T-helper 17 cell (primary cell): Measurements from ENCODE around the gene FGFRL1. TPM values are rescaled to one million over a fixed set of nuclear protein-coding genes. Genes with fewer than 3 reads are reported as not detected.
"Not testable (repeated sequence)": the region's sequence is repeated elsewhere in the genome, so short reads cannot be mapped to it uniquely, and the experiment has no call there.

Experiments
- ATAC-seq: fragments of 150-1000 bp; cut with Tn5 transposase; 2 replicates; pipeline ENCODE4 v1.10.0; 2021; ENCODE audit warnings: mild to moderate bottlenecking, moderate library complexity
- DNase-seq, 3 donors: peaks; one replicate each; pipeline versions ENCODE4 v3.0.0 to v3.0.0-alpha.2; 2020 to 2021
- H3K9me3 ChIP-seq: one replicate; pipeline ENCODE4 v1.7.0; 2013; ENCODE audit warnings: low read length, mild to moderate bottlenecking; ENCODE audit not compliant: control insufficient read depth, poor library complexity, severe bottlenecking
- H3K27ac Mint-ChIP-seq: one replicate; pipeline ENCODE4 v1.8.0; 2022; ENCODE audit warnings: mild to moderate bottlenecking, moderate library complexity, mixed read lengths
- H3K27me3 Mint-ChIP-seq: one replicate; pipeline ENCODE4 v1.8.0; 2022; ENCODE audit warnings: mixed read lengths
- H3K36me3 Mint-ChIP-seq: one replicate; pipeline ENCODE4 v1.8.0; 2022; ENCODE audit warnings: low read depth, mixed read lengths
- H3K4me1 Mint-ChIP-seq: one replicate; pipeline ENCODE4 v1.8.0; 2022; ENCODE audit warnings: mild to moderate bottlenecking, mixed read lengths
- H3K4me3 Mint-ChIP-seq: one replicate; pipeline ENCODE4 v1.8.0; 2022; ENCODE audit warnings: mild to moderate bottlenecking, moderate library complexity, mixed read lengths
- total RNA-seq, 4 donors: library from RNA in 2 of 4; stranded (reverse) in 2 of 4; gene quantifications; one replicate each; pipeline ENCODE4 v1.2.3 and lab custom pipeline; 2022 to 2026

Gene FGFRL1
- total RNA-seq, 2 donors from 2014 or later: 23.1 to 30.1 TPM

- peaks cover 28% of the 10 kb centered on the region for H3K27me3 Mint-ChIP-seq
- ATAC-seq (peak; percentile 32), DNase-seq (peak in 1 of 3 donors; percentile 5)
- no peak overlapping the region for H3K4me3 Mint-ChIP-seq
- no peaks in the 10 kb centered on the region for H3K36me3 Mint-ChIP-seq
- H3K9me3 ChIP-seq: no peaks in the 10 kb centered on the region
- H3K27ac Mint-ChIP-seq: no peak overlapping the region
- peaks cover 9% of the 10 kb centered on the region for H3K4me1 Mint-ChIP-seq
These were observed 32.4 kb downstream of the FGFRL1 start for GRCh38 chr4:1043651-1044468.

- no peak for DNase-seq
- ATAC-seq: no peak
- no peak overlapping the region for H3K27ac Mint-ChIP-seq
- H3K9me3 ChIP-seq: no peaks in the 10 kb centered on the region
- no peak overlapping the region for H3K4me3 Mint-ChIP-seq
- H3K4me1 Mint-ChIP-seq: peaks cover 11% of the 10 kb centered on the region
- peaks cover 36% of the 10 kb centered on the region for H3K27me3 Mint-ChIP-seq
- no peaks in the 10 kb centered on the region for H3K36me3 Mint-ChIP-seq
These were observed 33.2 kb downstream of the FGFRL1 start for GRCh38 chr4:1044469-1045192.

DNA sequence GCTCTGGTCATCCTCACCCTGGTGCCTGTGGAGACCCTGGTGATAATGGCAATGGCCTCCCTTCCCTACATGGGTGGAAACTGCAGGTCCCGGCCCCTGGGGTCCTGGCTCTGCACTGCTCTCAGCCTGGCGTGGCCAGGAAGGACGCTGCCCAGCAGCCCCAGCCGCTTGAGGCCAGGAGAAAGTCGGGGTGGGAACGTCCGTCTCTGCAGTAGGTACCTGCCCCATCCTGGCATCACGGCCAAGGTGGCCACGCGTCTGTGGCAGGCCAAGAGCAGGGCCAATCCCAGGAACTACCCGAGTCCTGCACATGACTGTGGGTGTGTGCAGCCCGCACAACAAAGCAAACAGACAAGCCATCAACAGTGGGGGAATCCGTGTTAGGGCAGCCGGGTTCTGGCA, 33.8 kb downstream of the FGFRL1 start:
- no peak for ATAC-seq
- Mint-ChIP-seq H3K27ac (no peak overlapping the region), H3K4me1 (peaks cover 11% of the 10 kb centered on the region), H3K36me3 (no peaks in the 10 kb centered on the region), H3K27me3 (peaks cover 36% of the 10 kb centered on the region), H3K4me3 (no peak overlapping the region)
- DNase-seq: no peak
- no peaks in the 10 kb centered on the region for H3K9me3 ChIP-seq

DNA sequence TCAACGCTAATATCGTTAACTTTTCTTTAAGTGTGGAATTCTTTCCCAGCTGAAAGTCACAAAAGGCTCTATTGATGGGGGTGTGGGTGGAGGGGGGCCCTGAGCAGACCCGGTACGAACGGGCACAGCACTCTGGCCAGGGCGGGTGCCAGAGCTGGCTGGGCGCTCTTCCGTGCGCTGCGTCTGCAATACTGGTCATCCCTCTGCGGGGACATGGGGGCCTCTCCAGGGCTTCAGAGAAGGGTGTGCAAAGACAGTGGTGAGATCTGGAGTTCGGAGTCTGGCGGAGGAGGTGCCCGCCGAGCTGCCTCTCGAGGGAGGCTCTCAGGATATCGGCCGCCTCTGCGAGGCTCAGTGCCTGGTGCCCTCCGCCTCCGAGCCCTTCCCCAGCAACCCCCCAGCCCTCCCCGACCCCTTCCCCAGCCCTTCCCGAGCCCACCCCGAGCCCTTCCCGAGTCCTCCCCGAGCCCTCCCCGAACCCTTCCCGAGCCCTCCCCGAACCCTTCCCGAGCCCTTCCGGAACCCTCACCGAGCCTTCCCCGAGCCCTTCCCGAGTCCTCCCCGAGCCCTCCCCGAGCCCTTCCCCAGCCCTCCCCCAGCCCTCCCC, 34.3 kb downstream of the FGFRL1 start:
- no peaks in the 10 kb centered on the region for H3K9me3 ChIP-seq
- DNase-seq (no peak), ATAC-seq (no peak)
- Mint-ChIP-seq H3K4me3 (no peak overlapping the region), H3K27ac (no peak overlapping the region), H3K4me1 (peaks cover 11% of the 10 kb centered on the region), H3K27me3 (peaks cover 36% of the 10 kb centered on the region), H3K36me3 (no peaks in the 10 kb centered on the region)

- Mint-ChIP-seq H3K4me3 (peak overlapping the region; percentile 75), H3K4me1 (peaks cover 11% of the 10 kb centered on the region), H3K27me3 (peaks cover 36% of the 10 kb centered on the region)
- not testable (repeated sequence) for H3K9me3 ChIP-seq, ATAC-seq, DNase-seq, H3K27ac Mint-ChIP-seq, H3K36me3 Mint-ChIP-seq
These were observed 35.2 kb downstream of the FGFRL1 start for GRCh38 chr4:1046581-1047011.

GRCh38 chr4:1047106-1047975, 35.9 kb downstream of the FGFRL1 start:
- no peak overlapping the region for H3K27ac Mint-ChIP-seq
- ATAC-seq (no peak), DNase-seq (peak in 1 of 3 donors; percentile 6)
- H3K9me3 ChIP-seq: no peaks in the 10 kb centered on the region
- H3K4me1 Mint-ChIP-seq: peaks cover 11% of the 10 kb centered on the region
- H3K27me3 Mint-ChIP-seq: peaks cover 36% of the 10 kb centered on the region
- H3K4me3 Mint-ChIP-seq: peak overlapping the region; percentile 21
- H3K36me3 Mint-ChIP-seq: no peaks in the 10 kb centered on the region

DNA sequence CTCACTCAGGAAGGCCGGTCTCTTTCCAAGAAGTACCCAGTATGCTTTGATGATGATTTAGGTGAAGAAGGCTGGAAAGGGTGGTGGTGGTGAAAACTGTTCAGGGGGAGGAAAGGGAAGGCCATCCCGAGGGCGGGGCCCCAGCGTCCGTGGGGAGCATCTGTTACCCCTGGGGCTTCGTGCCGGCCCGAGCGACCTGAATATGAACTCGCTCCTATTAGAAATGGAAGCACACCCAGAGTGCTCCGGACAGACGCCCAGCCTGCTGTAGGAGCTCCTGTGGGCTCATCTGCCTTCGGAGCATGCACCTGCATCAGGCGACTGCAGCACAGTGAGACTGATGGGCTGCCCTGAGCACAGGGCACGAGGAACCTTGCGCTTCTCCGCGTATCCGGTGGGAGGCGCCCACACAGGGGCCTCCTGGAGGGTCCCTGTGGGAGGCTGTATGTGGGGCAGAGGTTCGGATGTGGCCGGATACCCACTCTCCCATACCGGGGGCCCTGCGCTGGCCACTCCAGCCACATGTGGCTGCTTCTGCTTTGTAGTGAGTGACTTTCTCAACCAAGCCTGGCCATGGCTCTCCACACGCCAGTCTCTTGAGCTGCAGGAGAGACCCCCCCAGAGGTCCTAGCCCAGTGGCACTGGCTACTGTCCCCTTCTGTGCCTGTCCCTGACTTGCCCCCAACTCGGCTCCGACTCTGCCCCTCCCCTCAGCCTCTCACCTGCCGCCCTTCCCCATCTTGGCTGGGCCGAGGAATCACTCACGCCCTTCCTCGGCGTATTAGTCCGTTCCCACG, 36.7 kb downstream of the FGFRL1 start:
- Mint-ChIP-seq H3K4me1 (peaks cover 9% of the 10 kb centered on the region), H3K36me3 (no peaks in the 10 kb centered on the region), H3K4me3 (no peak overlapping the region), H3K27ac (no peak overlapping the region), H3K27me3 (peaks cover 36% of the 10 kb centered on the region)
- peak in 1 of 3 donors; percentile 3 for DNase-seq
- no peaks in the 10 kb centered on the region for H3K9me3 ChIP-seq
- ATAC-seq: no peak

GRCh38 chr4:1048773-1049590, 37.6 kb downstream of the FGFRL1 start:
- Mint-ChIP-seq H3K27ac (no peak overlapping the region), H3K27me3 (peaks cover 36% of the 10 kb centered on the region), H3K36me3 (no peaks in the 10 kb centered on the region), H3K4me1 (peaks cover 7% of the 10 kb centered on the region), H3K4me3 (no peak overlapping the region)
- DNase-seq (no peak), ATAC-seq (peak; percentile 28)
- no peaks in the 10 kb centered on the region for H3K9me3 ChIP-seq

- Mint-ChIP-seq H3K27me3 (peaks cover 36% of the 10 kb centered on the region), H3K27ac (no peak overlapping the region), H3K4me1 (peaks cover 7% of the 10 kb centered on the region), H3K36me3 (no peaks in the 10 kb centered on the region), H3K4me3 (no peak overlapping the region)
- H3K9me3 ChIP-seq: no peaks in the 10 kb centered on the region
- no peak for ATAC-seq
- peak in 1 of 3 donors; percentile 6 for DNase-seq
These were observed 38.1 kb downstream of the FGFRL1 start for GRCh38 chr4:1049591-1049905.

- no peaks in the 10 kb centered on the region for H3K36me3 Mint-ChIP-seq
- H3K9me3 ChIP-seq: no peaks in the 10 kb centered on the region
- ATAC-seq (no peak), DNase-seq (peak in 1 of 3 donors; percentile 7)
- H3K4me3 Mint-ChIP-seq: no peak overlapping the region
- peaks cover 7% of the 10 kb centered on the region for H3K4me1 Mint-ChIP-seq
- peaks cover 27% of the 10 kb centered on the region for H3K27me3 Mint-ChIP-seq
- no peak overlapping the region for H3K27ac Mint-ChIP-seq
These were observed 39.2 kb downstream of the FGFRL1 start for GRCh38 chr4:1050486-1051213.

- ATAC-seq (no peak), DNase-seq (no peak)
- no peak overlapping the region for H3K27ac Mint-ChIP-seq
- no peaks in the 10 kb centered on the region for H3K9me3 ChIP-seq
- H3K4me1 Mint-ChIP-seq: peaks cover 12% of the 10 kb centered on the region
- H3K27me3 Mint-ChIP-seq: peaks cover 32% of the 10 kb centered on the region
- no peaks in the 10 kb centered on the region for H3K36me3 Mint-ChIP-seq
- no peak overlapping the region for H3K4me3 Mint-ChIP-seq
These were observed 40.0 kb downstream of the FGFRL1 start for GRCh38 chr4:1051472-1051871.
